ENCODE measurements around the gene MDFI.

- no peak for TF ChIP-seq TAF1 (IDR thresholded peaks at IDR 0.05; ENCODE audit: borderline replicate concordance, insufficient read depth, low read length)
- TF ChIP-seq POLR2AphosphoS5 (IDR thresholded peaks at IDR 0.05; ENCODE audit: low read depth, low read length): no peak
- no peak for TF ChIP-seq REST (IDR thresholded peaks at IDR 0.05; ENCODE audit: insufficient read depth in 1 of 2, low read depth in 2 of 2, low read length in 2 of 2)
- TF ChIP-seq SIN3A (IDR thresholded peaks at IDR 0.05; ENCODE audit: borderline replicate concordance, insufficient read depth, low read length): no peak
- no peak for TF ChIP-seq FOXP2 (optimal IDR thresholded peaks at IDR 0.05; ENCODE audit: borderline replicate concordance, extremely low read depth, extremely low read length, insufficient read depth)
Measured at GRCh38 chr6:41676431-41676830, 38.2 kb downstream of the MDFI start.
